HL-60 (cell line): ENCODE results near the gene UNKL.

ENCODE experiments used
- DNase-seq, 2 experiments: peaks; one replicate each; pipeline ENCODE4 v3.0.0-alpha.2; 2010 to 2020; ENCODE audit warnings: low read depth in 1 of 2, low spot score in 1 of 2
- H3K27ac ChIP-seq: fragments of 250-450 bp; sonication (Bioruptor Pico); replicated peaks from 2 replicates; pipeline ENCODE4 v1.5.1; 2020; ENCODE audit warnings: mild to moderate bottlenecking, moderate library complexity
- H3K27me3 ChIP-seq: fragments of 250-450 bp; sonication (Bioruptor Pico); 2 replicates; pipeline ENCODE4 v1.5.1; 2021; ENCODE audit warnings: mild to moderate bottlenecking, moderate library complexity; ENCODE audit not compliant: insufficient read depth, poor library complexity, severe bottlenecking
- H3K4me3 ChIP-seq: replicated peaks from 2 replicates; pipeline ENCODE4 v1.5.1; 2011; ENCODE audit warnings: mild to moderate bottlenecking, control low read depth, low read length; ENCODE audit not compliant: insufficient read depth
- GABPA ChIP-seq: IDR thresholded peaks from 2 replicates; pipeline ENCODE4 v1.6.1; 2012; ENCODE audit warnings: low read depth
- POLR2AphosphoS5 ChIP-seq: IDR thresholded peaks from 2 replicates; pipeline ENCODE4 v1.6.1; 2012; ENCODE audit warnings: low read depth
- REST ChIP-seq: IDR thresholded peaks from 2 replicates; pipeline ENCODE4 v1.6.1; 2012; ENCODE audit warnings: low read depth; ENCODE audit not compliant: insufficient replicate concordance
- SPI1 ChIP-seq: IDR thresholded peaks from 2 replicates; pipeline ENCODE4 v1.6.1; 2012; ENCODE audit warnings: low read depth, mild to moderate bottlenecking, borderline replicate concordance
- TF ChIP-seq, protein P1 (sequence below): IDR thresholded peaks from one replicate; pipeline ENCODE4 v1.5.1; 2011; ENCODE audit warnings: low read length, control low read depth, inconsistent platforms; ENCODE audit not compliant: insufficient read depth

UNKL gene

GRCh38 chr16:1378087-1378803, 36.3 kb downstream of the UNKL start:
- Histone ChIP-seq H3K27me3 (no peaks in the 10 kb centered on the region), H3K4me3 (peak overlapping the region; percentile 59), H3K27ac (no peak overlapping the region; the same call in 1 of the 2 replicates)
- no peak for DNase-seq
- TF ChIP-seq, protein P1, sequence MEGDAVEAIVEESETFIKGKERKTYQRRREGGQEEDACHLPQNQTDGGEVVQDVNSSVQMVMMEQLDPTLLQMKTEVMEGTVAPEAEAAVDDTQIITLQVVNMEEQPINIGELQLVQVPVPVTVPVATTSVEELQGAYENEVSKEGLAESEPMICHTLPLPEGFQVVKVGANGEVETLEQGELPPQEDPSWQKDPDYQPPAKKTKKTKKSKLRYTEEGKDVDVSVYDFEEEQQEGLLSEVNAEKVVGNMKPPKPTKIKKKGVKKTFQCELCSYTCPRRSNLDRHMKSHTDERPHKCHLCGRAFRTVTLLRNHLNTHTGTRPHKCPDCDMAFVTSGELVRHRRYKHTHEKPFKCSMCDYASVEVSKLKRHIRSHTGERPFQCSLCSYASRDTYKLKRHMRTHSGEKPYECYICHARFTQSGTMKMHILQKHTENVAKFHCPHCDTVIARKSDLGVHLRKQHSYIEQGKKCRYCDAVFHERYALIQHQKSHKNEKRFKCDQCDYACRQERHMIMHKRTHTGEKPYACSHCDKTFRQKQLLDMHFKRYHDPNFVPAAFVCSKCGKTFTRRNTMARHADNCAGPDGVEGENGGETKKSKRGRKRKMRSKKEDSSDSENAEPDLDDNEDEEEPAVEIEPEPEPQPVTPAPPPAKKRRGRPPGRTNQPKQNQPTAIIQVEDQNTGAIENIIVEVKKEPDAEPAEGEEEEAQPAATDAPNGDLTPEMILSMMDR = no peak
- TF ChIP-seq GABPA (no peak), POLR2AphosphoS5 (no peak), REST (no peak), SPI1 (no peak)

DNA sequence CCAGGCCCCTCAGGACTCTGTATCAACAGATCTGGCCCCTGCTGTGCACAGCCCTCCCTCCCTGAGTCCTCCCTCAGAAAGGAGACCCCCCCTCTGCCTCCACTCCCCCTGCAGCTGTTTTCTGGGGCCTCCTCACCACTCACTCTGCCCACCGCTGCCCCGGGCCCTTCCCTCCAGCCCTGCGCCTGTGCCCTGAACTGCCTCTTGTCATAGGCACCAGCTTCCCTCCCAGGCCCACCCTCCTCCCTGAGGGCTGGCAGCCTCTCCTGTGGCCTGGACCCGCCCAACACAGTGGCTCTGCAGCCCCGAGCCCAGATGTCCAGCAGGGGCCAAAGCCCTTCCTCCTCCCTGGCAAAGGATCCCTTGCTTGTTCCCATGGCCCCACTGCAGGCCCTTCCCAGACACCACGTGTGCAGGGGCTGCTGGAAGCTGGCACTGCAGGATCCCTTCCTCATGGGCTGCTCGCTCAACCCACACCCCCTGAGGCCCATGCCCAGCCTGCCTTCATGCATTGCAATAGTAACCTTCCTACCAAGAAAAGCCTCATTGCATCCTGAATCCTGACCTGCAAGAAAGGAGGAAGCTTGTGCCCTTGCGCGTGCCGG, 37.0 kb downstream of the UNKL start:
- Histone ChIP-seq H3K27ac (no peak overlapping the region), H3K4me3 (no peak overlapping the region), H3K27me3 (no peaks in the 10 kb centered on the region)
- TF ChIP-seq REST = no peak
- no peak for TF ChIP-seq SPI1
- TF ChIP-seq, protein P1 = no peak
- no peak for TF ChIP-seq POLR2AphosphoS5
- TF ChIP-seq GABPA = no peak
- no peak for DNase-seq

DNA sequence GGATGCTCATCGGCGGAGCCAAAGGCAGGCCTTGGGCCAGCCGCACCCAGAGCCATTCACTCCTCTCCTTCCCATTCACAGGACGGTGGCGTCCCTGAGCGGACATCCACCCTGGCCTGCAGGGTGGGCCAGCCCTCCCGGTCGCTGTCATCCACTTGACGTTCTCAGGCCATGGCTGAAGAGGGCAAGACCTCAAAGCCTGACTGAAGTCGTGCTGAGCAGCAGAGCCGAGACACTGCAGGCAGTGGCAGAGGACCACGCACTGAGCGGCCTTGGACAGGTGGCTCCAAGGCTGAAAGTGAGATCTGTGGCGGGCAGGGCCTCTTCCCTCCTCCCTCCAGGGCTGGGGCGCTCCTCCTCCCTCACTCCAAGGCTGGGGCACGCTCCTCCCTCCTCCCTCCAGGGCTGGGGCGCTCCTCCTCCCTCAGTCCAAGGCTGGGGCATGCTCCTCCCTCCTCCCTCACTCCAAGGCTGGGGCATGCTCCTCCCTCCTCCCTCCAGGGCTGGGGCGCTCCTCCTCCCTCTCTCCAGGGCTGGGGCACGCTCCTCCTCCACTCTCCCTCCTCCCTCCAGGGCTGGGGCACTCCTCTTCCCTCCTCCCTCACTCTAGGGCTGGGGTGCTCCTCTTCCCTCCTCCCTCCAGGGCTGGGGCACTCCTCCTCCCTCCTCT, 38.6 kb downstream of the UNKL start:
- Histone ChIP-seq H3K27ac (no peak overlapping the region), H3K4me3 (no peak overlapping the region), H3K27me3 (no peaks in the 10 kb centered on the region)
- DNase-seq = no peak
- TF ChIP-seq REST (no peak), GABPA (no peak), POLR2AphosphoS5 (no peak), SPI1 (no peak)
- TF ChIP-seq, protein P1 = no peak
